Sigmoid colon (tissue), 7 donors: Measurements from ENCODE around the gene RPS15. TPM values are rescaled to one million over a fixed set of nuclear protein-coding genes. Genes with fewer than 3 reads are reported as not detected.

Experiments
- DNase-seq: peaks from one replicate; pipeline ENCODE4 v3.0.0-alpha.2; 2019
- H3K27ac ChIP-seq, 4 donors: fragments of 200-600 bp; sonication (generic); one replicate each; pipeline ENCODE4 v1.5.1; 2016 to 2019; ENCODE audit warnings: mild to moderate bottlenecking in 1 of 4
- H3K27me3 ChIP-seq, 3 donors: fragments of 200-600 bp; sonication (generic); one replicate each; pipeline ENCODE4 v1.5.1; 2019; ENCODE audit warnings: mild to moderate bottlenecking in 1 of 3
- H3K36me3 ChIP-seq, 4 donors: fragments of 200-600 bp; sonication (generic); one replicate each; pipeline ENCODE4 v1.5.1; 2016 to 2019
- H3K4me1 ChIP-seq, 4 donors: fragments of 200-600 bp; sonication (generic); one replicate each; pipeline ENCODE4 v1.5.1; 2017 to 2019
- H3K4me3 ChIP-seq, 4 donors: fragments of 200-600 bp; sonication (generic); one replicate each; pipeline ENCODE4 v1.5.1; 2017 to 2019; ENCODE audit warnings: mild to moderate bottlenecking in 2 of 4, moderate library complexity in 1 of 4
- H3K9me3 ChIP-seq, 4 donors: fragments of 200-600 bp in 3 of 4; sonication (generic) in 3 of 4; one replicate each; pipeline versions ENCODE4 v1.5.1 to v1.6.1; 2013 to 2019
- CTCF ChIP-seq, 4 experiments: fragments of 450-650 bp in 3 of 4; fragments of 200-600 bp in 1 of 4; IDR thresholded peaks; one replicate each; pipeline ENCODE4 v1.5.1; 2016 to 2019; ENCODE audit warnings: antibody characterized with exemption in 4 of 4, mild to moderate bottlenecking in 3 of 4, moderate library complexity in 2 of 4
- EP300 ChIP-seq, 4 donors: sonication (generic); formaldehyde crosslinking; IDR thresholded peaks; one replicate each; pipeline ENCODE4 v1.6.1; 2017; ENCODE audit warnings: antibody characterized with exemption in 4 of 4
- POLR2A ChIP-seq, 2 donors: fragments of 450-650 bp; IDR thresholded peaks; one replicate each; pipeline ENCODE4 v1.6.1; 2016; ENCODE audit warnings: antibody characterized with exemption in 2 of 2, mild to moderate bottlenecking in 2 of 2, moderate library complexity in 2 of 2
- POLR2AphosphoS5 ChIP-seq, 4 donors: sonication (generic); formaldehyde crosslinking; IDR thresholded peaks; one replicate each; pipeline ENCODE4 v1.6.1; 2017; ENCODE audit warnings: antibody characterized with exemption in 4 of 4
- WGBS, 2 donors: extraction: QIAGEN DNeasy Blood & Tissue Kit; methylation state at CpG; one replicate each; pipeline ENCODE4 v1.1.7; 2013; 5-methylcytosine and 5-hydroxymethylcytosine counted together
- intact Hi-C: fragments of 100-400 bp; cut with DNase I; formaldehyde crosslinking; loops from one replicate; pipeline ENCODE4 v1.15.1; 2023
- polyA plus RNA-seq, 3 donors: library from polyadenylated mRNA; stranded (reverse); fragments of 200-250 nt; gene quantifications; one replicate each; pipeline ENCODE4 v1.2.3, GENCODE V29; 2013
- total RNA-seq, 4 donors: library from RNA; depleted of rRNA; stranded (reverse); fragments of >200 nt; gene quantifications; one replicate each; pipeline ENCODE4 v1.1.0, GENCODE V29; 2016
- donor health status: healthy with polysubstance abuse.
- donor health status: Bipolar disorder and iron deficiency.
- donor health status: healthy.

Gene RPS15
- total and polyA plus RNA-seq, 7 donors: 2,516 to 5,641 (median 3,724) TPM

GRCh38 chr19:1478934-1479707 is 40.9 kb downstream of the RPS15 start, which contains the start of gene C19orf25:
C19orf25 (minus strand) TSS chr19:1479215; CDS start chr19:1478903, 312 bp downstream.
- Histone ChIP-seq H3K9me3 (no peaks in the 10 kb centered on the region), H3K4me3 (peak within 1 kb of the TSS; percentile 77 to 99 (median 88)), H3K27ac (peak within 1 kb of the TSS; percentile 67 to 77 (median 72)), H3K36me3 (peaks cover 0 to 19% (median 0%) of the 10 kb centered on the region in 4 donors), H3K4me1 (peaks cover 0 to 22% (median 15%) of the 10 kb centered on the region in 4 donors), H3K27me3 (peaks cover 0 to 22% (median 5%) of the 10 kb centered on the region in 3 donors)
- intact Hi-C loops: no loop called here
- no peak for TF ChIP-seq CTCF (IDR thresholded peaks at IDR 0.05)
- peak; percentile 78 to 91 (median 86) for TF ChIP-seq POLR2AphosphoS5 (IDR thresholded peaks at IDR 0.05)
- peak in 1 of 4 donors; percentile 6 for TF ChIP-seq EP300 (IDR thresholded peaks at IDR 0.05)
- peak; percentile 27 to 60 for TF ChIP-seq POLR2A (IDR thresholded peaks at IDR 0.05)
- WGBS, 2 donors: 1% methylated on average over 71 of the region's 71 CpGs
- peak; percentile 97 for DNase-seq

GRCh38 chr19:1481224-1481892 is 43.2 kb downstream of the RPS15 start:
- peaks cover 0 to 3% (median 0%) of the 10 kb centered on the region in 3 donors for H3K27me3 ChIP-seq
- intact Hi-C loops: no loop called here
- H3K4me3 ChIP-seq: no peak overlapping the region
- DNase-seq: peak; percentile 62
- H3K9me3 ChIP-seq: no peaks in the 10 kb centered on the region
- peaks cover 0 to 22% (median 15%) of the 10 kb centered on the region in 4 donors for H3K4me1 ChIP-seq
- H3K36me3 ChIP-seq: peaks cover 0 to 4% (median 0%) of the 10 kb centered on the region in 4 donors
- no peak overlapping the region for H3K27ac ChIP-seq
- TF ChIP-seq POLR2AphosphoS5 (IDR thresholded peaks at IDR 0.05) (no peak), EP300 (IDR thresholded peaks at IDR 0.05) (no peak), POLR2A (IDR thresholded peaks at IDR 0.05) (no peak), CTCF (IDR thresholded peaks at IDR 0.05) (no peak)
- WGBS, 2 donors: 86 to 89% methylated on average over 26 of the region's 26 CpGs

- no peak overlapping the region for H3K27ac ChIP-seq
- intact Hi-C loops: no loop called here
- H3K9me3 ChIP-seq: no peaks in the 10 kb centered on the region
- peaks cover 0 to 4% (median 0%) of the 10 kb centered on the region in 4 donors for H3K36me3 ChIP-seq
- DNase-seq: peak; percentile 65
- H3K27me3 ChIP-seq: no peaks in the 10 kb centered on the region
- no peak overlapping the region for H3K4me3 ChIP-seq
- peaks cover 0 to 22% (median 15%) of the 10 kb centered on the region in 4 donors for H3K4me1 ChIP-seq
- no peak for TF ChIP-seq POLR2A (IDR thresholded peaks at IDR 0.05)
- TF ChIP-seq CTCF (IDR thresholded peaks at IDR 0.05): no peak
- no peak for TF ChIP-seq POLR2AphosphoS5 (IDR thresholded peaks at IDR 0.05)
- no peak for TF ChIP-seq EP300 (IDR thresholded peaks at IDR 0.05)
- WGBS, 2 donors: 94 to 95% methylated on average over 36 of the region's 36 CpGs
Measured at GRCh38 chr19:1481893-1482360, 43.7 kb downstream of the RPS15 start.

GRCh38 chr19:1482361-1483130 is 44.4 kb downstream of the RPS15 start:
- Histone ChIP-seq H3K27me3 (no peaks in the 10 kb centered on the region), H3K36me3 (no peaks in the 10 kb centered on the region), H3K9me3 (no peaks in the 10 kb centered on the region), H3K27ac (no peak overlapping the region), H3K4me1 (peaks cover 0 to 20% (median 14%) of the 10 kb centered on the region in 4 donors), H3K4me3 (no peak overlapping the region)
- WGBS, 2 donors: 86 to 89% methylated on average over 37 of the region's 37 CpGs
- TF ChIP-seq CTCF (IDR thresholded peaks at IDR 0.05) (no peak), POLR2A (IDR thresholded peaks at IDR 0.05) (no peak), EP300 (IDR thresholded peaks at IDR 0.05) (no peak), POLR2AphosphoS5 (IDR thresholded peaks at IDR 0.05) (no peak)
- DNase-seq: no peak
- intact Hi-C loops: no loop called here
